GM18951 (cell line): ENCODE data around the gene ANKRD28.

Experiments
- POLR2A ChIP-seq: IDR thresholded peaks from 4 replicates; pipeline ENCODE4 v1.6.1; 2011; ENCODE audit warnings: mild to moderate bottlenecking; ENCODE audit not compliant: insufficient read length, insufficient read depth; ENCODE audit errors: extremely low read depth
- in situ Hi-C: fragments of 300-500 bp; cut with MboI; formaldehyde crosslinking; loops from one replicate; pipeline ENCODE4 v1.12.0; 2022; ENCODE audit warnings: low sequenced_read_pairs, mixed read lengths, inconsistent platforms; ENCODE audit not compliant: unreplicated experiment

ANKRD28 gene

GRCh38 chr3:15716178-15716577, 81.6 kb downstream of the ANKRD28 start:
- in situ Hi-C loops, result no loop called here
- no peak for TF ChIP-seq POLR2A

- in situ Hi-C loops, result no loop called here
- no peak for TF ChIP-seq POLR2A
Observed at GRCh38 chr3:15714448-15714847, 83.3 kb downstream of the ANKRD28 start.

- in situ Hi-C loops, result no loop called here
Observed at GRCh38 chr3:15713364-15713763, 84.4 kb downstream of the ANKRD28 start.

GRCh38 chr3:15711281-15711680, 86.5 kb downstream of the ANKRD28 start:
- in situ Hi-C loops, result no loop called here
- TF ChIP-seq POLR2A, result no peak

More at GRCh38 chr3:15713364-15713763, 84.4 kb downstream of the ANKRD28 start:
- TF ChIP-seq POLR2A, result no peak

GRCh38 chr3:15708882-15709677, 88.7 kb downstream of the ANKRD28 start:
- in situ Hi-C loops, result no loop called here
- TF ChIP-seq POLR2A, result no peak

- in situ Hi-C loops, result no loop called here
- TF ChIP-seq POLR2A, result no peak
Observed at GRCh38 chr3:15707779-15708178, 90.0 kb downstream of the ANKRD28 start.

GRCh38 chr3:15703346-15703745, 94.4 kb downstream of the ANKRD28 start:
- in situ Hi-C loops, result no loop called here
- no peak for TF ChIP-seq POLR2A

GRCh38 chr3:15694628-15695027, 103.2 kb downstream of the ANKRD28 start:
- no peak for TF ChIP-seq POLR2A
- in situ Hi-C loops, result no loop called here

GRCh38 chr3:15693355-15693754, 104.4 kb downstream of the ANKRD28 start:
- in situ Hi-C loops, result no loop called here
- TF ChIP-seq POLR2A, result no peak

- TF ChIP-seq POLR2A, result no peak
- in situ Hi-C loops, result no loop called here
Observed at GRCh38 chr3:15690748-15691147, 107.0 kb downstream of the ANKRD28 start.

GRCh38 chr3:15690230-15690629, 107.5 kb downstream of the ANKRD28 start:
- no peak for TF ChIP-seq POLR2A
- in situ Hi-C loops, result no loop called here

- TF ChIP-seq POLR2A, result no peak
- in situ Hi-C loops, result no loop called here
Observed at GRCh38 chr3:15685927-15686326, 111.9 kb downstream of the ANKRD28 start.

- in situ Hi-C loops, result no loop called here
- no peak for TF ChIP-seq POLR2A
Observed at GRCh38 chr3:15683253-15683652, 114.5 kb downstream of the ANKRD28 start.

GRCh38 chr3:15682561-15683185, 115.1 kb downstream of the ANKRD28 start:
- TF ChIP-seq POLR2A, result no peak
- in situ Hi-C loops, result no loop called here

GRCh38 chr3:15681668-15682067, 116.1 kb downstream of the ANKRD28 start:
- in situ Hi-C loops, result no loop called here
- TF ChIP-seq POLR2A, result no peak

GRCh38 chr3:15679306-15679705, 118.5 kb downstream of the ANKRD28 start:
- in situ Hi-C loops, result no loop called here
- TF ChIP-seq POLR2A, result no peak
